GM12801 (cell line): Measurements from ENCODE around the gene NSMF.

ENCODE experiments used
- TF ChIP-seq, protein P1 (sequence below): IDR thresholded peaks from one replicate; pipeline ENCODE4 v1.5.1; 2011; ENCODE audit warnings: control low read depth; ENCODE audit not compliant: insufficient read length; ENCODE audit errors: extremely low read depth

The NSMF gene

GRCh38 chr9:137459152-137459600 is at the start of gene NSMF:
TSS of gene NSMF (minus strand) at chr9:137459334. CDS start at chr9:137459102, 232 bp downstream.
- TF ChIP-seq, protein P1, sequence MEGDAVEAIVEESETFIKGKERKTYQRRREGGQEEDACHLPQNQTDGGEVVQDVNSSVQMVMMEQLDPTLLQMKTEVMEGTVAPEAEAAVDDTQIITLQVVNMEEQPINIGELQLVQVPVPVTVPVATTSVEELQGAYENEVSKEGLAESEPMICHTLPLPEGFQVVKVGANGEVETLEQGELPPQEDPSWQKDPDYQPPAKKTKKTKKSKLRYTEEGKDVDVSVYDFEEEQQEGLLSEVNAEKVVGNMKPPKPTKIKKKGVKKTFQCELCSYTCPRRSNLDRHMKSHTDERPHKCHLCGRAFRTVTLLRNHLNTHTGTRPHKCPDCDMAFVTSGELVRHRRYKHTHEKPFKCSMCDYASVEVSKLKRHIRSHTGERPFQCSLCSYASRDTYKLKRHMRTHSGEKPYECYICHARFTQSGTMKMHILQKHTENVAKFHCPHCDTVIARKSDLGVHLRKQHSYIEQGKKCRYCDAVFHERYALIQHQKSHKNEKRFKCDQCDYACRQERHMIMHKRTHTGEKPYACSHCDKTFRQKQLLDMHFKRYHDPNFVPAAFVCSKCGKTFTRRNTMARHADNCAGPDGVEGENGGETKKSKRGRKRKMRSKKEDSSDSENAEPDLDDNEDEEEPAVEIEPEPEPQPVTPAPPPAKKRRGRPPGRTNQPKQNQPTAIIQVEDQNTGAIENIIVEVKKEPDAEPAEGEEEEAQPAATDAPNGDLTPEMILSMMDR, result no peak

GRCh38 chr9:137506702-137507171 is 47.6 kb upstream of the NSMF start:
- TF ChIP-seq, protein P1, result no peak

- TF ChIP-seq, protein P1, result no peak
These were observed 47.1 kb upstream of the NSMF start for GRCh38 chr9:137506274-137506673.

- TF ChIP-seq, protein P1, result no peak
These were observed 46.4 kb upstream of the NSMF start for GRCh38 chr9:137505421-137506140.

DNA sequence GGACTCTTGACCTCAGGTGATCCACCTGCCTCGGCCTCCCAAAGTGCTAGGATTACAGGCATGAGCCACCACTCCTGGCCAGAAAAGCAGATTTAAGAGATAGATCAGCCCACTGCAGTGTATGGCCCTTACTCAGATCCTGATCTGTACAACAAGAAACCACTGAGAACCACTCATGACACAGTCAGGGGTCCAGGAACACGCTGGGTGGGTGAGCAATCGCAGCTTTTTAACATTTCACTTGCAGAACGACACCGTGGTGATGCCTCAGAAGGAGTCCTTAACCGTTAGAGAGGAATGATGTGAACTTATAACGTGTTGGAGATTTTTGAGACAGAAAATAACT is 45.3 kb upstream of the NSMF start:
- TF ChIP-seq, protein P1, result no peak

- TF ChIP-seq, protein P1, result no peak
These were observed 43.1 kb upstream of the NSMF start for GRCh38 chr9:137502008-137502911.

DNA sequence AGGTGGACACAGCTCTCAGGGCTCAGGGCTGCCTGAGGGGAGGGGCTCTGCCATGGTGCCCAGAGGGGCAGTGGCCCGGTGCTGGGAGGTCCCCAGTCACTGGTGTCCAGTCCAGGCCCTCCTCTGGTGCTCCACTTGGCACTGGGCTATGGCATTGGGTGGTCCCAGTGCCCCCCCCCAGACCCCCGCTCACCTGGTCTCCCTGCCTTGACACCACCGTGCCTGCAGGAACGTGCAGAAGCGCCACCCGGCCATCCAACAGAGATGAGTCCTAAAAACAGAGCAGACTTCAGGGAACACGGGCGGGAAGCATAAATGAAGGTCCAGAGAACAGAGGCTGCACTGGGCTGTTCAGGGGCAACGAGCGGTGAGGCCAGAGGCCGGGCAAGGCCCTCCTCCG is 42.3 kb upstream of the NSMF start:
- TF ChIP-seq, protein P1, result no peak
